HG02884 (cell line): ENCODE measurements around the gene IVNS1ABP.
"Not testable (repeated sequence)": the region's sequence is repeated elsewhere in the genome, so short reads cannot be mapped to it uniquely, and the experiment has no call there.

Experiments
- ATAC-seq: cut with Tn5 transposase; IDR thresholded peaks from one replicate; pipeline ENCODE4 v1.9.1; 2021; ENCODE audit warnings: mild to moderate bottlenecking, moderate library complexity; ENCODE audit not compliant: unreplicated experiment

The IVNS1ABP gene

DNA sequence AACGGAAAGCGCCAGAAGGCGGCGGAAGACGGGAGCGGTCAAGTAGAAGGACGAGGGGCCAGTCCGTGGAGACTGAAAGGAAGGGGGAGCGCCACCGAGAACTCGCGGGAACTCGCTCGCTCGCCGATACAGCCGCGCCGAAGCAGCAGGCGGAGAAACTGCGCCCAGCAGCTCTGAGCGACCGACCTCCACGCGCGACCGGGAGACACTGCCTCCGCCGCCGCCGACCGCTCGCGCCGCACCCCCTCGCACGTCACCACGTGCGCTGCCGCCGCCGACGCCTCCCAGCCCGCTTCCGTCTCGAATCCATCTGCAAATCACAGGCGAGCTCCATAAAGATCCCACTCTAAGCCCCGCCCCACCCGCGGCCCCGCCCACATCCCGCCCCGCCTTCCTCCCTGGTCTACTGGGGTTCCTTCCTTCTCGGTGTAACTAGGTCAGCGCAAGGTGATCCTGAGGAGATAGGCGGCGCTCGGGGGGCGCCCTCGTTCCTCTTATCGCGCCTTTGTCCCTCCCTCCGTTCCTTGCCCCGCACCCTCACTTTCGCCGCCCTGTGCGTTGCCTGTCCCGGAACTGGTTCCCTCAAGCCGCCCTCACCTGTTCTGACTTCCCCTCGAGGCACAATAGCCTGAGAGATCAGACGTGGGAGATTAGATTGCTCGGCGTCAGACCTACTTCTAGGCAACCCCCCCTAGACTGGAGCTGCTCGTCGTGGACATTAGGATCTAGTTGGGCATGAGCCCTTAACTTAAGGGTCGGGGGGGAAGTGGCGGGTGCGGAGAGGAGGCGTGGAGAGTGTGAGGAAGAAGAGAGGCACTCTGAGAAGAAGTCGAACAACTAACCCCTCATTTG lies at the start of gene IVNS1ABP:
Gene IVNS1ABP (minus strand): TSS at position 210 of the 852 bp plus-strand sequence. CDS start 7,750 bp downstream, outside the sequence.
- ATAC-seq = peak; percentile 63

DNA sequence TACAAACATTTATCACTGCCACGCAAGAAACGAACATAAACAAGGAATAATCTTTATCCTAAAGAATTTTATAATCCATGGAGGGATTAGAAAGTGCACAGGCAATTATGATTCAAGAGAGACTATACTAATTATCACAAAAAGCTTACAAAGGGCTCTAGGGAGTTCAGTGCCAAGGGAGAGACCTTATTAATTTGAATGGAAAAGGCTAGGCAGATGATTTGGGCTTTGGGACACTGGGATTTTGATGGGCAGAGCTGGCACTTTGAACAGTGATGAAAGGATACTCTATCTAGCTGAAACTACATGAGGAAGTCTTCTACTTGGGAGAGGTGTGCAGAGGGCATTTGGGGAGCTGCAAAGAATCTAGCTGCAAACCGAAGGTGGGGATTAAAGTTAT lies 48.9 kb upstream of the IVNS1ABP start:
- no peak for ATAC-seq

DNA sequence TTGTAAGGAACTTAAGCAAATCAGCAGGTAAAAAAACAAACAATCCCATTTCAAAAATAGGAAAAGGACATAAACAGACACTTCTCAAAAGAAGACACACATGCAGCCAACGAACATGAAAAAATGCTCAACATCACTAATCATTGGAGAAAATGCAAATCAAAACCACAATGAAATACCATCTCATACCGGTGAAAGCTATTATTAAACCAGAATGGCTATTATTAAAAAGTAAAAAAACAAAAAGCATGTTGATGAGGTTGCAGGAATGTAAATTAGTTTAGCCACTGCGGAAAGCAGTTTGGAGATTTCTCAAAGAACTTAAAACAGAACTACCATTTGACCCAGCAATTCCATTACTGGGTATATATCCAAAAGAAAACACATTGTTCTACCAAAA lies 47.5 kb upstream of the IVNS1ABP start:
- ATAC-seq = not testable (repeated sequence)

DNA sequence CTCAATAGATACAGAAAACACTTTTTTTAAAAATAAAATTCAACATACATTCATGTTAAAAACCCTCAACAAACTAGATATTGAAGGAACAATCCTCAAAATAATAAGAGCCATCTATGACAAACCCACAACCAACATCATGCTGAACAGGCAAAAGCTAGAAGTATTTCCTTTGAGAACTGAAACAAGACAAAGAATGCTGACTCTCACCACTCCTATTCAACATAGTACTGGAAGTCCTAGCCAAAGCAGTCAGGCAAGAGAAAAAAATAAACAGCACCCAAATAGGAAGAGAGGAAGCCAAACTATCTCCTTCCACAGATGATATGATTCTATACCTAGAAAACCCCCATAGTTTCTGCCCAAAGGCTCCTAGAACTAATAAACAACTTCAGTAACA lies 46.2 kb upstream of the IVNS1ABP start:
- ATAC-seq = no peak

DNA sequence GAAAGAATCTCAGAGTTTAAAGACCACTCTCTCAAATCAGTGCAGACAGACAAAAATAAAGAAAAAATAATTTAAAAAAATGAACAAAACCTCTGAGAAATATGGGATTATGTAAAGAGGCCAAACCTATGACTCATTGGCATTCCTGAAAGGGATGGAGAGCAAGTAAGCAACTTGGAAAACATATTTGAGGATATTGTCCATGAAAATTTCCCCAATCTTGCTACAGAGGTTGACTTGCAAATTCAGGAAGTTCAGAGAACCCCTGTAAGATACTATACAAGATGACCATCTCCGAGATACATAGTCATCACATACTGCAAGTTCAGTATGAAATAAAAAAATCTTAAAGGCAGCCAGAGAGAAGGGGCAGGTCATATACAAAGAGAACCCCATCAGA lies 43.7 kb upstream of the IVNS1ABP start:
- no peak for ATAC-seq

DNA sequence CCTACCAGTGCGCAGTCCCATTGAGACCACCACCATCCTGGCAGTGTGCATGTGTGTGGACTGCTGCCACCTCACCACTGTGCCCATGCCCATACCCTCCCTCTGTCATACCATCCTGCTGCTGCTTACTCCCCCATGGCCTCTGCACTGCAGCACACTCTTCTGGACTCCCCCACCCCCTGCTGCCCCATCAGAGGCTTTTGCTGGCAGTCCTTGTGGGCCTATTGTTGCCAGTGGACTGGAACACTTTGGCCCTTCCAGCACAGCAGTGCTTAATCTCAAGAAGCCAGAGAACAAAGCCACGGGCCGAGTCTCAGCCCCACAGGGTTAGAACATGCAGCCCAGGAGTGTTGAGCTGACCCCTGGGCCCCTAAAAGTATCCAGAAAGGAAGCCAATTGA lies 41.9 kb upstream of the IVNS1ABP start:
- no peak for ATAC-seq

DNA sequence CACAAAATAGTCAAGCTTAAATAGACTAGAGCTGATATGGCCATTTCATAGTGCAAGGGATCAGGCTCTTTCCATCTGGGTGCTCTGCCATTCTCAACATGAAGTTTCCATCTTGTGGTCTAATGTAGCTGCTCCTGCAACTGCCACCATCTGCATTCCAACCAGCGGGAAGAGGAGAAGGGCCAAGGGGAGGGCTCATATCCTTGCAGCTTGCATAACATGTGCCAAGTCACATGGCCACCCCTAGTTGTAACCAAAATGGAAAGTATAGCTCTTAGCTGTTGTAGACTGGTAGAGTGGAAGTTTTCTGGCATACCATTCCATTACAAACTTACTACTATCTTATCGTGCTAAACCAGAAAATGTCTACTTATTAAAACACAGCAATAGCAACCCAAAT lies 38.9 kb upstream of the IVNS1ABP start:
- no peak for ATAC-seq

DNA sequence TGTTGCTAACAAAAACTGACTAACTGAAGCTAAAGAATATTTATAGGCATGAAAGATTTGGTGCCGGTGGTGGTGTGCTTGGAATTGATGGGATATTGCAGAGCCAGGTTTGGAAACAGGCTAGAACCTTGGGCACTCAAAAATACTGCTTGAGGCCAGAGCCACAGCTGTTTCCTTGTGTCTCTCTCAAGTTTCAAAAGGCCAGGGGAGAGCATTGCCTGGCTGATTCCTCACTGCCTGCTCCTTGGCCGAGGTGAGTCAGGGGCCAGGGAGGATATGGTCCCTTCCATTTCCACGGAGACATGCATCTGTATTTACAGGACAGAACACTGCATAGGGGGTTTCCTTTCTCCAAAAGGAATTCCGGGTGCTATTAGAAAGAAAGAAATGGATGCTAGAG lies 36.1 kb upstream of the IVNS1ABP start:
- ATAC-seq = no peak

DNA sequence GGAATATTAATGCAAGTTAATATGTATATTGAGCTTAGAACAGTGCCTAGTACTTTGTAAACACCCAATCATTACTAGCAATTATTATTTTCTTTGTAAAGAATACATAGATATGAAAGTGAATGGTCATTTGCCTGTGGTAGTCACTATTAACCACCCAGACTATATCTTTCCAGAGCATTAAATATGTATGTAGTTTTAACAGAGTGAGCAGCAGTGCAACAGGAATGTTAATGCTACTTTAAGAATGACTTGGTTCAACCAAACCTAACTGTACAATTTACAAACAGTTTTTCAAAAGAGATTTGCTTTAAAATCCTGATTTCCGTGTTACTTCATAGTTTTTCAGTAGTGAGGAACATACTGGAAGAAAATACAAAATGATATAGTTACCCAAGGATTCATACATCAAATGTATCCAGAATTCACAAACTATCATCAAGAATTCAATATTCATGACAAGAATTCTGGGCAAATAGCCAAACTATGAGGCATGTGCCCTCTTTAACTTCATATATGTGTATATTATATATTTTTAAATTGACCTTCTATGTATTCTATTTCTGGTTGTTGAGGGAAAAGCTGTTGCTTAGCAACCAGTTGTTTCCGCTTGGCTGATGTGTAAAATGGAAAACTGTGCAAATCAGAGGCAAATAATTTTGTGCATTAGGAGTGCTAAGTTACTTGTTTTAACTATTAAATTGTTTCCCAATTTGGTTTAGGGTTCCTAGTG lies 34.9 kb upstream of the IVNS1ABP start:
- no peak for ATAC-seq

DNA sequence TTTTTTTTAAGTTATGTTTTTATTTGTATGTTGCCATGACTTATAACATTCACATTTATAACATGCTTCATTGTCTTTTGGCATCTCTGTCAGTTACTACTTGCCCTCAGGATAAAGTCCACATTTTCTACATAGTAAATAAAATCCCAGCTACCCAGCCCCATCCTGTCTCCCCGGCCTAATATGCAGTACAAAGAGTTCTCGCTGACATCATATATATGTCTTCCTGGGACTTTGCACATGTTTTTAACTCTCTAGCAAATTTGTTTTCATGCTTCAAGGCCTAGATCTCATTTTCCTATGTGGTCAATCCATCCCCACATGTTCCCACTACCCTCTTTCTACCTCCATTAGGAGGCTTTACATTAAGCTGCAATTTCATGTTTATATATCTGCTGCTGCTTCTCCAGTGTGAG lies 33.0 kb upstream of the IVNS1ABP start:
- no peak for ATAC-seq

DNA sequence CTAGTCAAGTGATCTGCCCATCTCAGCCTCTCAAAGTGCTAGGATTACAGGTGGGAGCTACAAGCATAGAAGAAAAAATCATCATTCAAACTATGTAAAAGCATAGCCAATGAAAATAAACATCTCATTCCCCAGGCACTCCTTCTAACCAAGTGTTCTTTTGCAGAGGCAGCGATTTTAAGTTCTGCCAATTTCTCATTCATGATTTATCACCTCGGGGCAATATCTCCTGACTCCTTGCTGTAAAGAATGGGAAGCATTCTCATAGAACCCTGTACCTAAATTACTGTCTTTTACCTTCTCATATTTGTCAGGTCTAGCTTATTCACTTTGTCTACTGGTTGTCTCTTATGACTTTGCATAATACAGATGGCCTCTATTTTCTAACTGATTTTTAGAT lies 32.5 kb upstream of the IVNS1ABP start:
- no peak for ATAC-seq

DNA sequence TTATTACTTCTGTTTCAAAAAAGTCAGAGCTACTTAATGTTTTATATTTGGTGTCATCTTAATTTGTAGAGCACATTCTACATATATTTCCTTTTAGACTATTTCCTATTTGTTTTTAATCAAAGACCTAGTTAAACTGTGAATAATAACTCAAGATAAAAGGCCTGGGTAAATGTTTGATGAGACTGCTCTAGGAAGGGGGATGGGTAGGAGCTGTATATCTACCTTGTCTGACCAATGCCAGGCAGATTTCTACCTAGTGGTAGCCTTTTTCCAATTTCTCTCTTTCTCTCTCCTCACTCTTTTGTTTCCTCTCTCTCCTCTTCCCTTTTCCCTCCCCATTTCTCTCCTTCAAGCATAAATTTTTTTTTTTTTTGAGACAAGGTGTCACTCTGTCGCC lies 31.9 kb upstream of the IVNS1ABP start:
- ATAC-seq = no peak

DNA sequence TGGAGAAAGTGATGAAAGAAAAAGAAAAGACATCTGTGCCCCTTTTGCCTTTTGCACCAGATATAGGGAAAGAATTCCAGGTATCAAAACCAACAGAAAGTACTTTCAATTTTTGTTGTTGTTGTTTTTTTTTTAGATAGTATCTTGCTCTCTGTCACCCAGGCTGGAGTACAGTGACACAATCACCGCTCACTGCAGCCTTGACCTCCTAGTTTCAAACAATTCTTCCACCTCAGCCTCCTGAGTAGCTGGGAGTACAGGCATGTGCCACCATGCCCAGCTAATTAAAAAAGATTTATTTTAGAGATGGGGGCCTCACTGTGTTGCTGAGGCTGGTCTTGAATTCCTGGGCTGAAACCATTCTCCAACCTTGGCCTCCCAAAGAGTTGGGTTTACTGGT lies 31.3 kb upstream of the IVNS1ABP start:
- ATAC-seq = no peak

DNA sequence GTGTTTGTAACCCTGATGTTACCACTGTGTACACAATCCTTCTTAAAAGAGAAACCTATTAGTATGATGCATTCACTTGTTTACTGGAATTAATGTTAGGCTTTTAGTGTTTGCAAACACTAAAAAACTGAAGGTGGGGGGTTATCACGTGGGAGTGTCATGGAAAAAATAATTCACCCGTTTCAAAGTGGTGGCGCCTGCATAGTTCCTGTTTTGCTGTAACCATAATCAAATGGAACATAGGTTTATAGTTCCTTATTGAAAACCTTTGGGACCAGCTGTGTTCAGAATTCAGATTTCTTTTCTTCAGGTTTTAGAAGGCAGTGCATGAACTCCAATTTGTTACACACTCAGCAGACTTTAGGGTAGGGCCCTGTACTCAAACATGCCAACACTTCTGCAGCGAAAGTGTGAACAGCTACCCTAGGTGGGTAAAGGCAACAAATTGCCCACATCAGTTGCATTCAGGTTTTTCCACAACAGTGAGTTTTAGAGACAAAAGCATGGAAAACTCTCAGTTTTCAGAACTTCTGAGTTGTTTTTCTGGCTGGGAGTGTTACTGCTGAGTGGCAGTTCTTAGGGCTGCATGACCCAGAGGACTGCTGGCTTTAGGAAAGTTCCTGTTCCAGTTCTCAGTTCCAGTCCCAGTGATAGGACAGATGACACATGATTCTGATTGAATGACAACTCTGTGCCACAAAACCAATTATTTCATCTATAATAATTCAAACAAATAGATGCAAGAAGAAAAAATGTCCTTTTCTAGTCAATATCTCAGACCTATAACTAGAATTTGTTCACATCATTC lies 29.1 kb upstream of the IVNS1ABP start:
- ATAC-seq = peak; percentile 56

DNA sequence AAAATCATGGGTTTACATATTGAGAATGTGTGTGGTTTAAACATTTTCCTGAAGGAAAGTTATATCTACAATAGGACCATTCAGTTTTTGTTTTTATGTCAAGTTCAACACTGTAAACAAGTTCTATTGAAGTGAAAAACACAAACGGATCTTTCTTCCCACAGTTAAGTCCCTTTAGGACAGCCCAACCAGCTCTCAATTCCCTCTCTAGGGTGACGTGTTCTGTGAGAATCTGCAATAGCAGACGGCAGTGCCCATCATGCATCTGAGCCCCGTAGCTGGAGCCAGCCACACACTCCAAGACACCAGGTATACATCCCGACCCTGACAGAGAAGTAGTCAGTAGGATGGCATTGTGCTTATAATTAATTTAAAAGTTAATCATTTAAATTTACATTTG lies 26.3 kb upstream of the IVNS1ABP start:
- ATAC-seq = no peak

DNA sequence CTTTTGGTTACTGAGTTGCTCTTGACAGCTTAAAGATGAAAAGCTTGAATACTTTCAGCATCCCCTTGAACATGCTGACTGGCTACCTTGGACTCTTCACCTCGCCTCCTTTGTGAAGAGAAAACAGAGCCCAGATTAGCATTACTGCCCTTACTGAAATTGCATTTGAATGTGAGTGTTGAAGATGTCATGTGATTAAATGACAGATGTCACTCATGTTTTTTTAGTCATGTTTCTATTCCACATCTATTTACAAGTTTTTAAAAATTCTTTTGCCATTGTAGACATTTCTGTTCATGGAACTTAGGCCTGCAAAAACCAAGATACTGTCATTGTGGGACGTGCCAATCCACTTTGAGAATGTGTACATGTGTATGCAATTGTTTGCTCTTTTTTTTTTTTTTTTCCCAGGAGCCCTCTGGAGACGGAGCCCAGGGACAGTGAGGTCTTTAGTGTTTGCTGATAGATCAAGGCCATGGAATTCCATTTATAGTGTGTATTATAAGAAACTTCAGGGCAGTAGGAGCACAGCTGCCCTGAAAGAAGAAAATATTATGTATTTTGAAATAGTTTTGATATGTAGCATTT lies 25.7 kb upstream of the IVNS1ABP start:
- ATAC-seq = no peak

DNA sequence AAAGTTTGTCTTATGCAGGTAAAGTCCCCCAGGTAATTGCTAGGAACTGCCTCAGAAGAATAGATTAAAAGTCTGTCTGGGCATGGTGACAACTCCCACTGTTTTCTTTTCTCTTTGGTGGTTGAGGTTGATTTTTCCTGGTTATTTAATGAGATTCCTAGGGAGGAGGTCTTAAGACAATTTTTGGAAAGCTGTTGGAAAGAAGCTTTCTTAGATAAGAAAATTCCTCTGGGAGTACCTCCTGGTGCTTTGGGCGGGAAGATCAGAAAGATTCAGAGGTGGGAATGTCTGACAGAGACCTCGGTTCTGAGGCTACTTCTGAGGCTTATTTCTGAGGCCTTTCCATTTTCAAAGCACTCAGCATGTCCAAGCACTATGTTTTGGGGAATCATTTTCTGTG lies 25.0 kb upstream of the IVNS1ABP start:
- ATAC-seq = no peak

DNA sequence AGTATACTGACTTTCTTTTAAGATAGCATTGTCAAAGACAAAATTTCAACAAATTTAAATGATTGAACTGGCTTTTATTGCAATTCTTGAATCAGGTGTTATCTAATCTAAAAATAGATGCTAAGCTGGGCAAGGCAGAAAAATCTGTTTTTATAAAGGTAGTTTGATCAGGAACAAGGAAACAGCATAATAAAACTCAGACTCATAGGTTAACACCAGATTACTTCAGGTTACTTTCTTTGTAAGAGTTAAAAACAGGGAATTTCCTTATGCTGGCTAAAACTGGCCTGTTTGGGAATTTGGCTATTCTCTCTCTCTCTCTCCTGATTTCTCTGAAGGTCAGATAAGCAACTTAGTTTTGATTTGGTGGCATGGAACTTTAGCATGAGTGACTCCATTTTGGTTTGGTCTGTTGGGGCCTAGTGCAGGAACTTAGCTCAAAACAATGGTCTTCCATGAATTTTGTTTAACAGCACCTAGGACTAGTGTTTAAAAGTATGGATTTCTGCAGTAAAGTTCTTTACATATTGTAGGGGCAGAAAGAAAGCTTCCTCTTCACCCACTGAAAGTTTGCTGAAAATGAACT lies 24.2 kb upstream of the IVNS1ABP start:
- ATAC-seq = no peak

DNA sequence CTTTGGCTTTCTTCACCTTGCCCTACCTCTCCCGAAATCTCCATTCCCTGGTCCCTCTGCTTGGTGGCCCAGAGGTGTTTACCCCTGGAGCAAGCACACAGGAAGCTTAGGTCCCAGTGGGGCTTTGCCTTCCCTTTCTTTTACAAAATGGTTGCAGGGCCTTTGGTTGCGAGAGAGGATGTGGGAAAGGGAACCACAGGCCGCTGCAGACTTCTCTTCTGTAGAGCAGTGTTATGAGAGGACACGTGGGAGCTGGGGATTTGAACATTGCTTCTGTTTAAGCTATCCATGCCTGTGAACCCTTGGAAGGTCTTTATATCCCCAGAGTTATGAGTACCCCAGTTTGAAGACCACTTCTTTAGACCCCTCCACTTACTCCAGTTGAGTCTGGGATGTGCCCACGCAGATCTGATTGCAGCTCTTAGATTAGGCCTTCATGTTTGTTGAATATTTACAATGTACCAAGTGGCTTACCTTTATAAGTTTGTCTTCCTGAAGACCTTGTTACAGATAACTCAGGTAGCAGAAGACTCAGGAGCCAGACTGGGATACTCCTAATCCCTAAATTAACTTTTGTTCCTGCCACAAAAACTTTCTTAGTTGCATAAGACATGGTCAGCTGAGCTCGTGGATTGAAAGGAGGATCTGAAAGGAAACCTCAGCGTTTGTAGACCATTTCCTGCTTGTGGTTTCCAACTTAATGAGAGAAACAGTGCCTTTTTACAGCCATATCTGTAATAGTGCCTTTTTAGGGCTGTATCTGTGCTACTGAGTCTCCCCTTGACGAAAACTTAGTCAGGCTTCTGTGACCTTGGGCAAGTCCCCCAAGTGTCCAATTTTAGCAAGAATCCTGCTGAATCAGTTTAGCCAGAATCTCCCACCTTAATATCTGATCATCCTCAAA lies 21.9 kb upstream of the IVNS1ABP start:
- ATAC-seq = peak; percentile 95

DNA sequence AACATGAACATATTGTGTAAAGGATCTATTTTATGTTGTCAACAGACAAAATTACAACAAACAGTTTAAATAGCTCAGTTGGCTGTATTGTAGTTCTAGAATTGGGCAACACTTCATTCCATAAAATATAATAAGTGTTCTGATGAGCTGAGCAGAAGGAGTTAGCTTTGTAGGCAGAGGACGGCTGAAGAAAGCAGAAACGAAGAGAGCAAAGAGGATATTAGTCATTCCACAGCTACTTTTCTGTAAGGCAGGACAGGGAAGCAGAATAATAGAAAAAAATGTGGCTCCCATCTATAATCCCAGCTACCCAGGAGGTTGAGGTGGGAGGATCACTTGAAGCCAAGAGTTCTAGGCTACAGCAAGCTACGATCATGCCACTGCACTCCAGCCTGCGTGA lies 20.2 kb upstream of the IVNS1ABP start:
- ATAC-seq = no peak
